ENCODE data around the gene ABCA4. TPM values are rescaled to one million over a fixed set of nuclear protein-coding genes. Genes with fewer than 3 reads are reported as not detected.

ABCA4 gene
- total RNA-seq, 1 experiment from 2014 or later, result not detected

- Histone ChIP-seq H4K20me1 (ENCODE audit: insufficient read depth, low read depth, low read length) (no peaks in the 10 kb centered on the region), H2AFZ (ENCODE audit: low read length) (no peak overlapping the region), H3K27ac (ENCODE audit: low read length) (no peak overlapping the region), H3K4me1 (ENCODE audit: low read length) (no peaks in the 10 kb centered on the region), H3K4me2 (ENCODE audit: low read depth, low read length, poor library complexity, severe bottlenecking) (no peak overlapping the region), H3K9ac (ENCODE audit: low read length) (no peak overlapping the region), H3K27me3 (ENCODE audit: low read length) (no peaks in the 10 kb centered on the region), H3K36me3 (ENCODE audit: insufficient read depth, low read length) (no peaks in the 10 kb centered on the region), H3K9me3 (ENCODE audit: low read length) (no peaks in the 10 kb centered on the region), H3K79me2 (ENCODE audit: low read length) (no peaks in the 10 kb centered on the region), H3K9me2 (replicated peaks; ENCODE audit: insufficient read depth, low read length) (no peaks in the 10 kb centered on the region), H3K4me3 (ENCODE audit: low read length) (no peak overlapping the region)
- DNase-seq, result no peak
Measured at GRCh38 chr1:93979718-93980319, 141.1 kb downstream of the ABCA4 start.

- Histone ChIP-seq H4K20me1 (ENCODE audit: insufficient read depth, low read depth, low read length) (no peaks in the 10 kb centered on the region), H3K36me3 (ENCODE audit: insufficient read depth, low read length) (no peaks in the 10 kb centered on the region), H3K4me2 (ENCODE audit: low read depth, low read length, poor library complexity, severe bottlenecking) (no peak overlapping the region), H3K27ac (ENCODE audit: low read length) (no peak overlapping the region), H3K79me2 (ENCODE audit: low read length) (no peaks in the 10 kb centered on the region), H3K9me3 (ENCODE audit: low read length) (no peaks in the 10 kb centered on the region), H3K4me3 (ENCODE audit: low read length) (no peak overlapping the region), H3K4me1 (ENCODE audit: low read length) (no peaks in the 10 kb centered on the region), H2AFZ (ENCODE audit: low read length) (no peak overlapping the region), H3K9me2 (replicated peaks; ENCODE audit: insufficient read depth, low read length) (no peaks in the 10 kb centered on the region), H3K27me3 (ENCODE audit: low read length) (no peaks in the 10 kb centered on the region), H3K9ac (ENCODE audit: low read length) (no peak overlapping the region)
- no peak for DNase-seq
Measured at GRCh38 chr1:93979040-93979717, 141.8 kb downstream of the ABCA4 start.

DNA sequence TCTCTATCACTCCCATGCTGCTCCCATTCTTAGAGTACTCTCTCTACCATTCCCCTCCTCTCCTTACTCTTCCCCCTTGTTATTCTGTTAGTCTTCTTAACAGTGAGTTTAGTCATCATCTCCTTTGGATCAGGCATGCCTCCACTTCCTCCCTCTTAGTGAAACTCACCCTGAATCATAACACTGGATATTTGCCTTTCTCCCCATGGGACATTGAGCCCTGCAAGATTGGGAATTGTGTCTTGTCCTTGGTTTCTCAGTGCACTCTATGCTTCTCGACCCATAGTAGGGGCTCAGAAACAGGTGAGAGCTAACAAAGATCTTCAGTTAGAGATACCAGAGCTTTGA lies 143.4 kb downstream of the ABCA4 start:
- no peaks in the 10 kb centered on the region for H3K9me3 ChIP-seq (ENCODE audit: low read length)
- no peaks in the 10 kb centered on the region for H3K79me2 ChIP-seq (ENCODE audit: low read length)
- H3K4me2 ChIP-seq (ENCODE audit: low read depth, low read length, poor library complexity, severe bottlenecking), result no peak overlapping the region
- no peak overlapping the region for H2AFZ ChIP-seq (ENCODE audit: low read length)
- H3K9me2 ChIP-seq (replicated peaks; ENCODE audit: insufficient read depth, low read length), result no peaks in the 10 kb centered on the region
- H3K36me3 ChIP-seq (ENCODE audit: insufficient read depth, low read length), result no peaks in the 10 kb centered on the region
- H3K27ac ChIP-seq (ENCODE audit: low read length), result no peak overlapping the region
- H3K4me3 ChIP-seq (ENCODE audit: low read length), result no peak overlapping the region
- DNase-seq, result no peak
- no peaks in the 10 kb centered on the region for H3K27me3 ChIP-seq (ENCODE audit: low read length)
- H3K9ac ChIP-seq (ENCODE audit: low read length), result no peak overlapping the region
- no peaks in the 10 kb centered on the region for H3K4me1 ChIP-seq (ENCODE audit: low read length)
- H4K20me1 ChIP-seq (ENCODE audit: insufficient read depth, low read depth, low read length), result no peaks in the 10 kb centered on the region

DNA sequence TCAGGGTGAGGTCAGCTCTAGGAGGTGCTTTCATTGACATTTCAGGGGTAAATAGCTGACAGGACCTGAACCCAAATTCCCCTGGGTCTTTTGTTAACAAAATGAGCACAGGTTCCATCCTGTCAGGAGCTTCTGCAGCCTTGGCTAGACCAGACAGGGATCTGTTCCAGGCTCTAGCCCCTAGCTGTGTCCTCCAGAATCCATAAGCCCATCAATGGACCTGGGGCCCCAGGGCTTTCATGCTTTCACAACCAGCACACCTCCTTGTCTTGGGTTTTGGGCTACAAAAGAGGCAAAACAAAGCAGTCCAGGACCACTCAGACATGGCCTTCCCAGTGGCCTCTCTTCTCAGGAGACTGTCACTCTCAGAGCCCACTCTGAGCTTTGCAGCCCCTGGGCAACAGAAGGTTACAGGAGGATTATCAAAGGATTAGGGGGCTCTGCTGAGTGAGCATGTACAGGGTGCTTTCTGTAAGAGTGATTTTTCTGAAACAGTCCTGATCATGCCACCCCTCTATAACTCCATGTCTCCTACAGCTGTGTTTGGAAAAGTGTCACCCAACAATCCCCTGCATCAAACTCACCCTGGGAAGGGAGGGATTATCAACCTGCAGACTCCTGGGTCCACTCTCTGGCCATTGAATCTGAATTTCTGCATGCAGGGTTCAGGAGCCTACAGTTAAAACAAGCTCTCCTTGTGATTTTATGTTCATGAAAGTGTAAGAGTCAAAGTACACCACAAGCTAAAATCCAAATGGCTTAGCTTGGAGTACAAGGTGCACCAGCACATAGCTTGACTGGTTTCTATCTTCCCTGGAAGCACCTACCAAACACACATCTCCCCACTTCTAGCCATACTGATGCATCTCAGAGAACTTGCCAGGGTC lies 144.0 kb downstream of the ABCA4 start:
- no peak overlapping the region for H2AFZ ChIP-seq (ENCODE audit: low read length)
- DNase-seq, result no peak
- no peaks in the 10 kb centered on the region for H3K79me2 ChIP-seq (ENCODE audit: low read length)
- H3K36me3 ChIP-seq (ENCODE audit: insufficient read depth, low read length), result no peaks in the 10 kb centered on the region
- no peaks in the 10 kb centered on the region for H4K20me1 ChIP-seq (ENCODE audit: insufficient read depth, low read depth, low read length)
- H3K4me2 ChIP-seq (ENCODE audit: low read depth, low read length, poor library complexity, severe bottlenecking), result no peak overlapping the region
- no peaks in the 10 kb centered on the region for H3K9me2 ChIP-seq (replicated peaks; ENCODE audit: insufficient read depth, low read length)
- no peak overlapping the region for H3K4me3 ChIP-seq (ENCODE audit: low read length)
- no peaks in the 10 kb centered on the region for H3K9me3 ChIP-seq (ENCODE audit: low read length)
- no peaks in the 10 kb centered on the region for H3K27me3 ChIP-seq (ENCODE audit: low read length)
- no peaks in the 10 kb centered on the region for H3K4me1 ChIP-seq (ENCODE audit: low read length)
- no peak overlapping the region for H3K9ac ChIP-seq (ENCODE audit: low read length)
- no peak overlapping the region for H3K27ac ChIP-seq (ENCODE audit: low read length)

DNA sequence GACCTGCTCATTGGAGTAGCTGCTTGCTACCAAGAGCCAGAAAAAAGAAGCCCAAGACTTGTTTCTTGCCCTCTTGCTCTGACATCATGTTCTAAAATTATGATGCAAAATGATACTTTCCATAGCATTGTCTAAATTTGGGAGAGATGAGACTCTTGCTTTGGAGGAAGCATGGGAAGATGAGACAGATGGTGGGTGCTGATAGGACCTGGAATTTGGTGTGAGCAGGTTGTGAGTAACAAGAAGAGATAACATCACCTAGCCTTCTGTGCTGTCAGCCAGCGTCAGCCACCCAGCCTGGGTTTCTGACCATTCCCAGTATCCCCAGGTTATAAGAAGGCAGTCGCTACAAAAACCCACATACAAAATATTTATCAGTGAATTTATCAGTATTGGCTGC lies 144.7 kb downstream of the ABCA4 start:
- H3K4me1 ChIP-seq (ENCODE audit: low read length), result no peaks in the 10 kb centered on the region
- no peak overlapping the region for H3K9ac ChIP-seq (ENCODE audit: low read length)
- H3K27me3 ChIP-seq (ENCODE audit: low read length), result no peaks in the 10 kb centered on the region
- H3K36me3 ChIP-seq (ENCODE audit: insufficient read depth, low read length), result no peaks in the 10 kb centered on the region
- no peaks in the 10 kb centered on the region for H3K9me3 ChIP-seq (ENCODE audit: low read length)
- no peaks in the 10 kb centered on the region for H3K9me2 ChIP-seq (replicated peaks; ENCODE audit: insufficient read depth, low read length)
- H4K20me1 ChIP-seq (ENCODE audit: insufficient read depth, low read depth, low read length), result no peaks in the 10 kb centered on the region
- H3K4me2 ChIP-seq (ENCODE audit: low read depth, low read length, poor library complexity, severe bottlenecking), result no peak overlapping the region
- no peak overlapping the region for H3K27ac ChIP-seq (ENCODE audit: low read length)
- no peak overlapping the region for H2AFZ ChIP-seq (ENCODE audit: low read length)
- DNase-seq, result no peak
- H3K79me2 ChIP-seq (ENCODE audit: low read length), result no peaks in the 10 kb centered on the region
- no peak overlapping the region for H3K4me3 ChIP-seq (ENCODE audit: low read length)

- Histone ChIP-seq H3K4me3 (ENCODE audit: low read length) (no peak overlapping the region), H3K9me2 (replicated peaks; ENCODE audit: insufficient read depth, low read length) (no peaks in the 10 kb centered on the region), H3K9me3 (ENCODE audit: low read length) (no peaks in the 10 kb centered on the region)
Measured at GRCh38 chr1:93972341-93972740, 148.6 kb downstream of the ABCA4 start.

DNA sequence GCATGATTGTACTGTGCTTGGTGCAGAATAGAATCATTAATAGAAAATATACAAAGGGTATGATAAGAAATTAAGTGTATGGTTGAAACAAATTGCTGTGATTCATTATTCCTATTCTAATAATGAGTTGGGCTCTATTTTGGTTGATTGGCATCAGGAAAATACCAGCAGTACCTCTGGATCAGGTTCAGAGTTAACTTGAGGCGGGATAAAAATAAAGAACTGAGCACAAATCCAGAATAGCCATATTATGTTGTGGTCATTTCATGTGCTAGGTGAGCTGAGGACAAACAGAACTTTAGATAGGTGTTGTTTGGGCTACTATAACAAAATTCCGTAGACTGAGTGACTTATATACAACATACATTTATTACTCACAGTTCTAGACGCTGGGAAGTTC lies 151.1 kb downstream of the ABCA4 start:
- no peaks in the 10 kb centered on the region for H3K9me3 ChIP-seq (ENCODE audit: low read length)
- no peak overlapping the region for H3K27ac ChIP-seq (ENCODE audit: low read length)
- no peak overlapping the region for H3K9ac ChIP-seq (ENCODE audit: low read length)
- H4K20me1 ChIP-seq (ENCODE audit: insufficient read depth, low read depth, low read length), result no peaks in the 10 kb centered on the region
- H3K9me2 ChIP-seq (replicated peaks; ENCODE audit: insufficient read depth, low read length), result no peaks in the 10 kb centered on the region
- DNase-seq, result no peak
- no peak overlapping the region for H3K4me2 ChIP-seq (ENCODE audit: low read depth, low read length, poor library complexity, severe bottlenecking)
- H2AFZ ChIP-seq (ENCODE audit: low read length), result no peak overlapping the region
- no peaks in the 10 kb centered on the region for H3K4me1 ChIP-seq (ENCODE audit: low read length)
- no peaks in the 10 kb centered on the region for H3K36me3 ChIP-seq (ENCODE audit: insufficient read depth, low read length)
- H3K27me3 ChIP-seq (ENCODE audit: low read length), result no peaks in the 10 kb centered on the region
- no peak overlapping the region for H3K4me3 ChIP-seq (ENCODE audit: low read length)
- no peaks in the 10 kb centered on the region for H3K79me2 ChIP-seq (ENCODE audit: low read length)

More at GRCh38 chr1:93972341-93972740, 148.6 kb downstream of the ABCA4 start:
- Histone ChIP-seq H3K4me2 (ENCODE audit: low read depth, low read length, poor library complexity, severe bottlenecking) (no peak overlapping the region), H3K79me2 (ENCODE audit: low read length) (no peaks in the 10 kb centered on the region), H3K4me1 (ENCODE audit: low read length) (no peaks in the 10 kb centered on the region), H4K20me1 (ENCODE audit: insufficient read depth, low read depth, low read length) (no peaks in the 10 kb centered on the region), H3K27ac (ENCODE audit: low read length) (no peak overlapping the region), H3K9ac (ENCODE audit: low read length) (no peak overlapping the region), H3K27me3 (ENCODE audit: low read length) (no peaks in the 10 kb centered on the region), H3K36me3 (ENCODE audit: insufficient read depth, low read length) (no peaks in the 10 kb centered on the region), H2AFZ (ENCODE audit: low read length) (no peak overlapping the region)
- DNase-seq, result no peak

GRCh38 chr1:93969371-93969770 lies 151.6 kb downstream of the ABCA4 start:
- Histone ChIP-seq H3K79me2 (ENCODE audit: low read length) (no peaks in the 10 kb centered on the region), H3K4me2 (ENCODE audit: low read depth, low read length, poor library complexity, severe bottlenecking) (no peak overlapping the region), H3K4me3 (ENCODE audit: low read length) (no peak overlapping the region), H3K9ac (ENCODE audit: low read length) (no peak overlapping the region), H3K36me3 (ENCODE audit: insufficient read depth, low read length) (no peaks in the 10 kb centered on the region), H3K27ac (ENCODE audit: low read length) (no peak overlapping the region), H3K9me3 (ENCODE audit: low read length) (no peaks in the 10 kb centered on the region), H3K27me3 (ENCODE audit: low read length) (no peaks in the 10 kb centered on the region), H2AFZ (ENCODE audit: low read length) (no peak overlapping the region), H3K4me1 (ENCODE audit: low read length) (no peaks in the 10 kb centered on the region), H3K9me2 (replicated peaks; ENCODE audit: insufficient read depth, low read length) (no peaks in the 10 kb centered on the region), H4K20me1 (ENCODE audit: insufficient read depth, low read depth, low read length) (no peaks in the 10 kb centered on the region)
- DNase-seq, result no peak

Data from Karpas-422 (cell line).